ENCODE results near the gene SAMD4A.

Gene SAMD4A

GRCh38 chr14:54771411-54772027 is 204.6 kb downstream of the SAMD4A start:
- DNase-seq = no peak

GRCh38 chr14:54772451-54772881 is 205.5 kb downstream of the SAMD4A start:
- DNase-seq = no peak

- DNase-seq = peak; percentile 73
Observed at GRCh38 chr14:54773171-54774006, 206.5 kb downstream of the SAMD4A start.

GRCh38 chr14:54774824-54775223 is 207.9 kb downstream of the SAMD4A start:
- DNase-seq = no peak

GRCh38 chr14:54775486-54776140 is 208.7 kb downstream of the SAMD4A start:
- no peak for DNase-seq

- DNase-seq = no peak
Observed at GRCh38 chr14:54776361-54777001, 209.6 kb downstream of the SAMD4A start.

- DNase-seq = no peak
Observed at GRCh38 chr14:54777395-54777794, 210.5 kb downstream of the SAMD4A start.

GRCh38 chr14:54778618-54779345 is 211.9 kb downstream of the SAMD4A start:
- DNase-seq = no peak

GRCh38 chr14:54781080-54781479 is 214.2 kb downstream of the SAMD4A start:
- DNase-seq = no peak

- DNase-seq = no peak
Observed at GRCh38 chr14:54781961-54782750, 215.2 kb downstream of the SAMD4A start.

- DNase-seq = no peak
Observed at GRCh38 chr14:54782751-54783659, 216.1 kb downstream of the SAMD4A start.

- no peak for DNase-seq
Observed at GRCh38 chr14:54783660-54784015, 216.7 kb downstream of the SAMD4A start.

GRCh38 chr14:54784060-54784459 is 217.1 kb downstream of the SAMD4A start:
- no peak for DNase-seq

- DNase-seq = no peak
Observed at GRCh38 chr14:54784657-54785056, 217.7 kb downstream of the SAMD4A start.

GRCh38 chr14:54785136-54785777 is 218.3 kb downstream of the SAMD4A start:
- no peak for DNase-seq

GRCh38 chr14:54785778-54786770 is 219.1 kb downstream of the SAMD4A start:
- no peak for DNase-seq

GRCh38 chr14:54786838-54787237 is 219.9 kb downstream of the SAMD4A start:
- DNase-seq = no peak

- no peak for DNase-seq
Observed at GRCh38 chr14:54787261-54787660, 220.3 kb downstream of the SAMD4A start.

GRCh38 chr14:54788701-54789100 is 221.8 kb downstream of the SAMD4A start:
- DNase-seq = no peak

All from DMS153 (cell line).